GM12875 (cell line): ENCODE results near the gene FRYL.

Experiments
- H3K4me3 ChIP-seq: one replicate; pipeline ENCODE4 v1.5.1; 2011; ENCODE audit warnings: low read depth, low read length, control low read depth
- TF ChIP-seq, protein P1 (sequence below): IDR thresholded peaks from 2 replicates; pipeline ENCODE4 v1.5.1; 2011; ENCODE audit warnings: low read depth, mild to moderate bottlenecking, control low read depth, inconsistent platforms, low read length, moderate library complexity, borderline replicate concordance; ENCODE audit not compliant: insufficient read depth

The FRYL gene

DNA sequence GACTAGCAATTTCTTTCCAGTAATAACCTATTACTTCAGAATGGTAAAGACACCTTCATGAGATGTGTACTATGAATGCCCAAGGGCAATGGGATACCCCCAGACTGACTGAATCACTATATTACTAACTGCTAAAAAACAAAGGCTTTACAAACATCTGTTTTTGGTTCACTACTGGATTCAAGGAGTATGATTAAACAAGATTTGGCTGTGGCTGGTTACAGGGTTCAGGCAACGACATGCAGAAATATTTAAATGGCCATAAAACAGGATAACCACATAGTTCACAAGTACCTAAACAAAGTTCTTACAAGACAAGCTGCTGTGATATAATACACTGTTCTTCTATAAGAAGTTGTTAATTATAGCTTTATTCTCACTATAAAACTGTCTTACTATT, 128.2 kb downstream of the FRYL start:
- TF ChIP-seq, protein P1, sequence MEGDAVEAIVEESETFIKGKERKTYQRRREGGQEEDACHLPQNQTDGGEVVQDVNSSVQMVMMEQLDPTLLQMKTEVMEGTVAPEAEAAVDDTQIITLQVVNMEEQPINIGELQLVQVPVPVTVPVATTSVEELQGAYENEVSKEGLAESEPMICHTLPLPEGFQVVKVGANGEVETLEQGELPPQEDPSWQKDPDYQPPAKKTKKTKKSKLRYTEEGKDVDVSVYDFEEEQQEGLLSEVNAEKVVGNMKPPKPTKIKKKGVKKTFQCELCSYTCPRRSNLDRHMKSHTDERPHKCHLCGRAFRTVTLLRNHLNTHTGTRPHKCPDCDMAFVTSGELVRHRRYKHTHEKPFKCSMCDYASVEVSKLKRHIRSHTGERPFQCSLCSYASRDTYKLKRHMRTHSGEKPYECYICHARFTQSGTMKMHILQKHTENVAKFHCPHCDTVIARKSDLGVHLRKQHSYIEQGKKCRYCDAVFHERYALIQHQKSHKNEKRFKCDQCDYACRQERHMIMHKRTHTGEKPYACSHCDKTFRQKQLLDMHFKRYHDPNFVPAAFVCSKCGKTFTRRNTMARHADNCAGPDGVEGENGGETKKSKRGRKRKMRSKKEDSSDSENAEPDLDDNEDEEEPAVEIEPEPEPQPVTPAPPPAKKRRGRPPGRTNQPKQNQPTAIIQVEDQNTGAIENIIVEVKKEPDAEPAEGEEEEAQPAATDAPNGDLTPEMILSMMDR = no peak
- H3K4me3 ChIP-seq = no peak overlapping the region

DNA sequence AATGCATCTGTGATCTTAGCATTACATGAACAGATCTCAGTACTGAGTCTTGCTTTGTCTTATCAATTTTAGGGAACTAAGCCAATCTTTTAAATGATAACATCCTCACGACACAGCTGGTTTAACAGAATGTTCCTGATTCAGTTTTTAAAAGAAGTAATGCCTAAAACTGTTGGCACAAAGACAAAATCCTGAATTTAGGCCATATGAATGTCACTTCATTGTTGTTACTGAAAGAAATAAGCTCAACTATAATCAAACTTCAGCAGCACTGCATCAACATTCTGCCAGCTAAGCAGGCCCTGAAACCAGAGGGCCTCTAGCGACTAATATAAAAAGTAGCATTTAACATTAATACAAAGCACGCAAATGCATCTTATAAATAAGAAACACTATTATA, 130.6 kb downstream of the FRYL start:
- TF ChIP-seq, protein P1 = no peak

DNA sequence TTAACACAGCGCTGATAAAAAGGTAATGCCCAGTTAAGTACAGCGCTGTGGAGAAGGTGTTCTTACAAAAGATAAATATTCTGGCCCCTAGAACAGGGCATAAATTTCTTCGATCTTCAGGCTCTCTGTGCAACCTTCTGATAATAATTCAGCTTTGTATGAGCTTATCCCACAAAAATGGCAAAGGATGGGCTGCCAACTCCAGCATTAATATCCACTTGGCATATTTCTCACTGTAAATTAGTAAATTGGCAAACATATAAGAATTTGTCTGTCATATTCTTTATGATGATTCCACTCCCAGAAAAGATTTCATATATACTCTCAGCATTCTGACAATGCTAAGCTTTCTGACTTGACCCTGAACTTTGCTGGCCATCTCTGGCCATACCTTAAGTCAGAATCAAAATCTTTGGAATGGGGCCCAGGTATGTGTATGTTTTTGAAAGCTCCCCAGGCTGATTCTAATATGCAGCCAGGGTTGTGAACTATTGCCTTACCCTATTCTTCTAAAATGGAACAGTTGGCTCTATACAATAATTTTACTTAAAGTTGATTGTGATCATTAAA, 134.8 kb downstream of the FRYL start:
- TF ChIP-seq, protein P1 = no peak
- H3K4me3 ChIP-seq = no peak overlapping the region

More for the DNA sequence above, 130.6 kb downstream of the FRYL start:
- no peak overlapping the region for H3K4me3 ChIP-seq

DNA sequence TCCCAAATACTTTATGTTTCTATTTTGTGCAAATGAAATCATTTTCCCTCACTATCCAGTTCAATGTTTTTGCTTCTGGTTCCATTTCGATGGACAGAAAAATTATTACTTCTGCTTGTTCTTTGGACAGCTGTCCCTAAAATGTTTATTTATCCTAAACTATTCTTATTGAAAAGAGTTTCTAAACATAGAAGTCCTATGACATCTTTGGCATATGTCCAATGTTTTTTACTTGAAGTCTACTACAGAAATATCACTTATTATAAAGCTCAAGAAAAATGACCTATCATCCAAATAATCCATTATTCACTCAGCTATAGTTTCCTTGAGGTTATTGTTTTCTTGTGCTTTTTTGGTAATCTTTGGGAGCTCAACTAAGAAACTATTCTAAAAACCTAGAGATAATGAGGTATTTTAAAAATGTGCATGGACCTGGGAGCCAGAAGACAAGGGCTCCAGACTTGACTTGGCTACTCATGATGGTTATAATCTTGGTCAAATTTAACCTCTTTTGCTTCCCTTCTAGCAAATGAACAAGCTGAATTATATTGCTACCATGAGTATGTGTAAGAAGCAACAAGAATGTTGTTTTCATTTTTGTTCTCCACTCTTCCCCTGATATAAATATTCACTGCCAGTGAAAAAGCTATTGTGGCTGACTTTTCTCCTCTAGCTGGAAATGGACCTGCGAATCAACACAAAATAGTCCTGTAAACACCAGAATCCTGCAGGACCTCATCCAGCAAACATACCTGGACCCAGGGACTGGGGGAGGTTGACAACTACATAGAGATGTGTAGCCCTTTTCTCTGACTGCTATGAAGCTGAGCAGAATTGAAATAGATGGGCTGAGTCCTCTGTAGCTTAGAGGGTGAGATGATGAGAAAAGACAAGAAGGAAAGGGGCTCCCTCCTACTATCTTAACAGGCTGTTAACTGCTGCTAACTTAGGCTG, 137.4 kb downstream of the FRYL start:
- no peak overlapping the region for H3K4me3 ChIP-seq
- TF ChIP-seq, protein P1 = no peak

DNA sequence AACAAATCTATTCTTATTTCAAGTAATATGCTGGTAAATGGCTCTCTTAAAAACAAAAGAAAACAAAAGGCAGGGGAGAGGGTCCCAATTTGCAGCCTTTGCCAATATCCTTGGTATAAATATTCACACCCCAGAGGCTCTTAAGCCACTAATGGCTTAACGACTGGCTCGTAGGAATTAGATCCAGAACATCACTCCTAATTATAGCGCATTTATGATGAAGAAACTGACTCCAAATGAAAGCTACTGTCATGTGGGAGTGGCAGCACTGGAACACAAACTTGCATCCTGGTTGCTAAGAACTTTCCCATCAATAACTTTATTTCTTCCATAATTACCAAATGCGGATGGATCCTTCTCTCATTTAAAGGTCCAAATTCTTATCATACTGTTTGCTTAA, 138.7 kb downstream of the FRYL start:
- TF ChIP-seq, protein P1 = no peak
- H3K4me3 ChIP-seq = no peak overlapping the region

DNA sequence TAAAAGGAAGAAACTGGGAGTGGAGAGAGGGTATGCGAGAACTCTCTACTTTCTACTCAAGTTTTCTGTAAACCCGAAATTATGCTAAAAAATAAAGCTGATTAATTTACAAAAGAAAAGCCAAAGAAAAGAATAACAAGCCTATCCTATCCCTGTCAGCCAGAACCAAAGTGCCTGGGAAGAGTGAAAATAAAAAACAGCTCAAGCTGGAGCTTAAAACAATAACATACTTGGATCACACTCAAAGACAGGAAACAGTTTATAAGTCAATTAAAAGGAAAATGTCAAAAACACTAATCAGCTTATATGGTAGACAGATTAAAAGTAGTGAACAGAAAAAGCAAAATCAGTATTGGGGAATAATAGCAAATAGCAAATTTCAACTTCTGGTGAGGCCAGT, 139.4 kb downstream of the FRYL start:
- H3K4me3 ChIP-seq = no peak overlapping the region
- TF ChIP-seq, protein P1 = no peak

DNA sequence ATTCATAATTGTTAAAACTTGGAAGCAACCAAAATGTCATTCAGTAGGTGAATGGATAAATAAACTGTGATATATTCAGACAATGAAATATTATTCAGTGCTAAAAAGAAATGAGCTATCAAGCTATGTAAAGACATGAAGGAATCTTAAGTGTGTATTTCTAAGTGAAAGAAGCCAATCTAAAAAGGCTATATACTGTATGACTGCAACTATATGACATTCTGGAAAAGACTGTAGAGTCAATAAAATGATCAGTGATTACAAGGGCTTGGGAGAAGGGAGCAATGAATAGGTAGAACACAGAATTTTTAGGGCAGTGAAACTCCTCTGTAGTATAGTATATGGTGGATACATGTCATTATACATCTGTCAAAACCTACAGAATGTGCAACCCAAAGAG, 139.9 kb downstream of the FRYL start:
- TF ChIP-seq, protein P1 = no peak
- H3K4me3 ChIP-seq = no peak overlapping the region
